ENCODE measurements around the gene CADM2. TPM values are rescaled to one million over a fixed set of nuclear protein-coding genes. Genes with fewer than 3 reads are reported as not detected.

CADM2 gene
- total RNA-seq, 1 experiment from 2014 or later, result not detected

GRCh38 chr3:85697156-85697555, 738.4 kb downstream of the CADM2 start (continued):
- TF ChIP-seq REST (IDR thresholded peaks at IDR 0.05; ENCODE audit: low read depth) (no peak), EZH2phosphoT487 (IDR thresholded peaks at IDR 0.05; ENCODE audit: borderline replicate concordance) (no peak), TCF7L2 (IDR thresholded peaks at IDR 0.05; ENCODE audit: borderline replicate concordance, extremely low read depth, insufficient read depth, insufficient read length) (no peak), JUND (IDR thresholded peaks at IDR 0.05) (no peak), ATF3 (IDR thresholded peaks at IDR 0.05) (no peak), EGR1 (IDR thresholded peaks at IDR 0.05; ENCODE audit: low read depth) (no peak), RAD21 (IDR thresholded peaks at IDR 0.05; ENCODE audit: low read depth) (no peak)

DNA sequence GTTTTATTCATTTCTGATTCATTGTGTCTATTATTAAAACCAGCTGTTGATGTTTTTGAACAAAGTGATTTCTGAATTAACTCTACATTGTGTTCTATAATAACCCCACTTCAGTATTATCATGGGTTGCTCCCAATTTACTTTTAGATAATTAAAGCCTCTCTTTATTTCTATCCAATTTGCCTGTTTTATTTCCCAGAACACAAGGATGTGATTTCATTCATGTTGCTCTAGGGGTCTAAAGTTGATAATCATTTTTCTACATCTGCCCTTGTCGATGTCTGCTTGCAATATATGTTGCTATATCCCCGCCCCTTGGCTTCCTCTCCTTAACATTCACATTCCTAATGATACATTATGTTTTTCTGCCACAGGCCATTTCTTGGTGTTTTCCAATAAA, 747.3 kb downstream of the CADM2 start:
- no peak for ATAC-seq

More for the DNA sequence above, 747.3 kb downstream of the CADM2 start:
- no peaks in the 10 kb centered on the region for H3K27me3 ChIP-seq (ENCODE audit: insufficient read depth, low read length)
- BruUV-seq (replicated peaks), result no TSS peak
- POLR2A ChIA-PET, result no interaction called here
- H2AFZ ChIP-seq (ENCODE audit: low read depth, low read length, poor library complexity, severe bottlenecking), result no peak overlapping the region
- H3K9me3 ChIP-seq (ENCODE audit: control insufficient read depth in 1 of 2, insufficient read depth in 1 of 2, low read depth in 1 of 2, low read length in 2 of 2), result peaks cover 0 to 20% of the 10 kb centered on the region in 2 experiments; a peak in 2 of 4 replicates
- RAD21 ChIA-PET (ENCODE audit: low non-redundant PET in 1 of 2, low total read pairs in 2 of 2, uncharacterized antibody in 2 of 2, unreplicated experiment in 2 of 2), result no interaction called here
- no peak for DNase-seq (ENCODE audit: low read depth, low spot score)
- H3K27ac ChIP-seq (ENCODE audit: low read depth, low read length), result no peak overlapping the region
- no peak overlapping the region for H3K4me2 ChIP-seq (ENCODE audit: low read length)
- no peak for TF ChIP-seq YY1 (IDR thresholded peaks at IDR 0.05; ENCODE audit: extremely low read depth, insufficient replicate concordance, low read depth, low read length)
- TF ChIP-seq POLR2AphosphoS5 (IDR thresholded peaks at IDR 0.05; ENCODE audit: low read depth, low read length), result no peak
- no peak for TF ChIP-seq JUND (IDR thresholded peaks at IDR 0.05)
- TF ChIP-seq ZNF274 (IDR thresholded peaks at IDR 0.05; ENCODE audit: low read depth, low read length), result no peak
- TF ChIP-seq, protein P1, sequence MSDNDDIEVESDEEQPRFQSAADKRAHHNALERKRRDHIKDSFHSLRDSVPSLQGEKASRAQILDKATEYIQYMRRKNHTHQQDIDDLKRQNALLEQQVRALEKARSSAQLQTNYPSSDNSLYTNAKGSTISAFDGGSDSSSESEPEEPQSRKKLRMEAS (IDR thresholded peaks at IDR 0.05), result no peak
- no peak for TF ChIP-seq CEBPB (IDR thresholded peaks at IDR 0.05; ENCODE audit: low read depth)
- no peak for TF ChIP-seq POLR2A (IDR thresholded peaks at IDR 0.05; ENCODE audit: borderline replicate concordance, extremely low read depth, insufficient read depth, insufficient read length)
- no peak for TF ChIP-seq SP1 (IDR thresholded peaks at IDR 0.05; ENCODE audit: low read depth)
- no peak for TF ChIP-seq SRF (IDR thresholded peaks at IDR 0.05; ENCODE audit: low read depth)
- no peak for TF ChIP-seq CBX3 (IDR thresholded peaks at IDR 0.05; ENCODE audit: low read depth)
- no peak for TF ChIP-seq EZH2 (IDR thresholded peaks at IDR 0.05)
- no peak for TF ChIP-seq ATF3 (IDR thresholded peaks at IDR 0.05)
- TF ChIP-seq, protein P2, sequence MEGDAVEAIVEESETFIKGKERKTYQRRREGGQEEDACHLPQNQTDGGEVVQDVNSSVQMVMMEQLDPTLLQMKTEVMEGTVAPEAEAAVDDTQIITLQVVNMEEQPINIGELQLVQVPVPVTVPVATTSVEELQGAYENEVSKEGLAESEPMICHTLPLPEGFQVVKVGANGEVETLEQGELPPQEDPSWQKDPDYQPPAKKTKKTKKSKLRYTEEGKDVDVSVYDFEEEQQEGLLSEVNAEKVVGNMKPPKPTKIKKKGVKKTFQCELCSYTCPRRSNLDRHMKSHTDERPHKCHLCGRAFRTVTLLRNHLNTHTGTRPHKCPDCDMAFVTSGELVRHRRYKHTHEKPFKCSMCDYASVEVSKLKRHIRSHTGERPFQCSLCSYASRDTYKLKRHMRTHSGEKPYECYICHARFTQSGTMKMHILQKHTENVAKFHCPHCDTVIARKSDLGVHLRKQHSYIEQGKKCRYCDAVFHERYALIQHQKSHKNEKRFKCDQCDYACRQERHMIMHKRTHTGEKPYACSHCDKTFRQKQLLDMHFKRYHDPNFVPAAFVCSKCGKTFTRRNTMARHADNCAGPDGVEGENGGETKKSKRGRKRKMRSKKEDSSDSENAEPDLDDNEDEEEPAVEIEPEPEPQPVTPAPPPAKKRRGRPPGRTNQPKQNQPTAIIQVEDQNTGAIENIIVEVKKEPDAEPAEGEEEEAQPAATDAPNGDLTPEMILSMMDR (IDR thresholded peaks at IDR 0.05 in 2 of 3, conservative IDR thresholded peaks at IDR 0.05 in 1 of 3; ENCODE audit: borderline replicate concordance in 1 of 3, insufficient read depth in 1 of 3, low read depth in 2 of 3, low read length in 2 of 3), result no peak
- H3K4me1 ChIP-seq (ENCODE audit: control insufficient read depth in 1 of 2, insufficient read depth in 2 of 2, low read length in 2 of 2), result no peaks in the 10 kb centered on the region
- no peak overlapping the region for H3K9ac ChIP-seq (ENCODE audit: low read length)
- intact Hi-C loops (cut with micrococcal nuclease), result no loop called here
- no peaks in the 10 kb centered on the region for H4K20me1 ChIP-seq (ENCODE audit: insufficient read depth)
- CTCF ChIA-PET, result no interaction called here
- H3K79me2 ChIP-seq (ENCODE audit: insufficient read depth, low read length), result no peaks in the 10 kb centered on the region
- no peak overlapping the region for H3K4me3 ChIP-seq (replicated peaks in 1 of 2; ENCODE audit: low read depth in 1 of 2, low read length in 2 of 2)
- no peaks in the 10 kb centered on the region for H3K9me2 ChIP-seq (ENCODE audit: insufficient read depth)
- no peaks in the 10 kb centered on the region for H3K36me3 ChIP-seq (ENCODE audit: control insufficient read depth in 1 of 2, insufficient read depth in 2 of 2, low read length in 2 of 2)
